Lower lobe of right lung (tissue), 2 donors: ENCODE data around the gene DGKB. TPM values are rescaled to one million over a fixed set of nuclear protein-coding genes. Genes with fewer than 3 reads are reported as not detected.

Experiments
- ATAC-seq, 2 donors: fragments of 200-7000 bp; cut with Tn5 transposase; one replicate each; pipeline ENCODE4 v1.9.1; 2020 to 2022; ENCODE audit warnings: mild to moderate bottlenecking in 2 of 2, moderate library complexity in 2 of 2
- DNase-seq: peaks from one replicate; pipeline ENCODE4 v3.0.0-alpha.2; 2020
- H3K27ac ChIP-seq: fragments of 200-600 bp; one replicate; pipeline ENCODE4 v1.8.0; 2022
- H3K27me3 ChIP-seq: fragments of 200-600 bp; one replicate; pipeline ENCODE4 v1.8.0; 2022; ENCODE audit warnings: low read depth
- H3K36me3 ChIP-seq: fragments of 200-600 bp; one replicate; pipeline ENCODE4 v1.8.0; 2022; ENCODE audit warnings: mild to moderate bottlenecking
- H3K4me1 ChIP-seq: fragments of 200-600 bp; one replicate; pipeline ENCODE4 v1.8.0; 2022
- H3K4me3 ChIP-seq: fragments of 200-600 bp; one replicate; pipeline ENCODE4 v1.8.0; 2022; ENCODE audit warnings: mild to moderate bottlenecking
- H3K9me3 ChIP-seq: fragments of 200-600 bp; one replicate; pipeline ENCODE4 v1.8.0; 2022
- intact Hi-C: fragments of 100-400 bp; cut with DNase I; formaldehyde crosslinking; loops from one replicate; pipeline ENCODE4 v1.11.0; 2022
- total RNA-seq: library from RNA; stranded (reverse); fragmentation: NEBNext Ultra II Directional; extraction: Animal tissue kit (Norgen Biotek cat#: 25700); gene quantifications from one replicate; pipeline ENCODE4 v1.2.1, GENCODE V29; 2021
- TF ChIP-seq, protein P1 (sequence below): fragments of 200-600 bp; IDR thresholded peaks from one replicate; pipeline ENCODE4 v1.8.0; 2022; ENCODE audit warnings: antibody characterized with exemption, mild to moderate bottlenecking
- donor health status: DM: no; HTN: yes; CAD: no; lungs with severe emphysema.

DGKB gene
- total RNA-seq, 1 donor from 2014 or later, result 0.09 TPM

DNA sequence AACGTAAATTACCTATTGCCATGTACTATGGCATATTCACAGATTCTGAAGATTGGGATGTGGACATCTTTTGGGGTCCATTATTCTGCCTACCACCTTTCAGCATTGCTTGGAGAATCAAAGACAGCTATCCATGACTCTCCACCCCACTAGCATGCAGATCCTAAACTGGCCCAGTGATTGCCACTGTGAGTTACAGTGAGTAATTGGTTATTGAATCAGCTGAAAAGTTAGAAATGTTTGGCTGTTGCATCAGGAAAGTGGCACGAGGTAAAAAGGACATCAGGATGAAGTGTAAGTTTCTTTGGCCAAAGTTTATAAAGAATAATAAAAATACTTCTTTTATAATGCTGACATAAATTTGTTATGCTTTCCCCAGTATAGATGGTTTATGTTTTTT is 764.9 kb downstream of the DGKB start:
- TF ChIP-seq, protein P1, sequence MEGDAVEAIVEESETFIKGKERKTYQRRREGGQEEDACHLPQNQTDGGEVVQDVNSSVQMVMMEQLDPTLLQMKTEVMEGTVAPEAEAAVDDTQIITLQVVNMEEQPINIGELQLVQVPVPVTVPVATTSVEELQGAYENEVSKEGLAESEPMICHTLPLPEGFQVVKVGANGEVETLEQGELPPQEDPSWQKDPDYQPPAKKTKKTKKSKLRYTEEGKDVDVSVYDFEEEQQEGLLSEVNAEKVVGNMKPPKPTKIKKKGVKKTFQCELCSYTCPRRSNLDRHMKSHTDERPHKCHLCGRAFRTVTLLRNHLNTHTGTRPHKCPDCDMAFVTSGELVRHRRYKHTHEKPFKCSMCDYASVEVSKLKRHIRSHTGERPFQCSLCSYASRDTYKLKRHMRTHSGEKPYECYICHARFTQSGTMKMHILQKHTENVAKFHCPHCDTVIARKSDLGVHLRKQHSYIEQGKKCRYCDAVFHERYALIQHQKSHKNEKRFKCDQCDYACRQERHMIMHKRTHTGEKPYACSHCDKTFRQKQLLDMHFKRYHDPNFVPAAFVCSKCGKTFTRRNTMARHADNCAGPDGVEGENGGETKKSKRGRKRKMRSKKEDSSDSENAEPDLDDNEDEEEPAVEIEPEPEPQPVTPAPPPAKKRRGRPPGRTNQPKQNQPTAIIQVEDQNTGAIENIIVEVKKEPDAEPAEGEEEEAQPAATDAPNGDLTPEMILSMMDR, result no peak
- H3K27me3 ChIP-seq, result no peaks in the 10 kb centered on the region
- no peak for DNase-seq
- H3K27ac ChIP-seq, result no peak overlapping the region
- no peaks in the 10 kb centered on the region for H3K36me3 ChIP-seq
- intact Hi-C loops, result no loop called here
- no peak for ATAC-seq
- H3K4me3 ChIP-seq, result no peak overlapping the region
- H3K9me3 ChIP-seq, result no peaks in the 10 kb centered on the region
- no peaks in the 10 kb centered on the region for H3K4me1 ChIP-seq

DNA sequence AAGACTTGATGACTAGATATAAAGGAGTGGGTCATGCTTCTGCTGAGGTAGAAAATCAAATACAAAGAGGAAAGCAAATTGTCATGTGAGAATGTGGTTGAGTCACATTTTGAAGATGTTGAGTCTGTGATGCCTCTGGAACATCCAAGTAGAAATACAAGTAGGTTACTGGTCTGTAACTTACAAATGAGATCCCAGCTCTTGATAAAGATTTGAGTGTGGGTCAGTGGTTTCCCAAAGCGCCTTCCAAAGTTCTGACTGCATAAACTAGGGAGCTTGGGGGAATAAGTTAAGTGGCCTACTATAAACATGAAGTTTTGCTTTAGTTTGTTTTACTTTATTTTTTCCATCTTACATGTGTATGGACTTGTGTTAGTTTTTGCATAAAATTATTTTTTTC is 768.8 kb downstream of the DGKB start:
- TF ChIP-seq, protein P1, result no peak
- no peak for ATAC-seq

DNA sequence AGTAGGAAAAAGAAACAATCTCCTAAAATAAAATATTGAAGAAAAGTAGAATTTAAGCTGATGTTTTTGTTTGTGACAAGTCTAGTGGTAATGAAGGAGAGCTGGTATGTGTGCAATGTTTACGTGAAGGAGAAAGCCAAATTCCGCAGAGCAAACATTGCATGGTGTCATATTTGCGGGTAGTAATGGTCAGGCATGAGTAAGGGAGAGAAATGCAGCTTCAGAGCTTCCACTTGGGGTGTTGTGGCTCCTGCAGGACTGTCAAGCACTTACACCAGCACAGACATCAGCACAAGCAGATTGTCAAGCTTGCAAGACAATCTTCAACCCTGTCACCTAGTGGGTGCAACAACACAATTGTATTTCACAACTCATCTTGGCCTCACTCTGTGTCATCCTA is 776.6 kb downstream of the DGKB start:
- Histone ChIP-seq H3K9me3 (no peaks in the 10 kb centered on the region), H3K4me3 (no peak overlapping the region), H3K27ac (no peak overlapping the region), H3K4me1 (no peaks in the 10 kb centered on the region), H3K36me3 (no peaks in the 10 kb centered on the region), H3K27me3 (no peaks in the 10 kb centered on the region)
- TF ChIP-seq, protein P1, result no peak
- DNase-seq, result no peak
- intact Hi-C loops, result no loop called here
- no peak for ATAC-seq

More for the DNA sequence above, 768.8 kb downstream of the DGKB start:
- Histone ChIP-seq H3K9me3 (no peaks in the 10 kb centered on the region), H3K4me3 (no peak overlapping the region), H3K27me3 (no peaks in the 10 kb centered on the region), H3K36me3 (no peaks in the 10 kb centered on the region), H3K27ac (no peak overlapping the region), H3K4me1 (no peaks in the 10 kb centered on the region)
- no peak for DNase-seq
- intact Hi-C loops, result no loop called here

DNA sequence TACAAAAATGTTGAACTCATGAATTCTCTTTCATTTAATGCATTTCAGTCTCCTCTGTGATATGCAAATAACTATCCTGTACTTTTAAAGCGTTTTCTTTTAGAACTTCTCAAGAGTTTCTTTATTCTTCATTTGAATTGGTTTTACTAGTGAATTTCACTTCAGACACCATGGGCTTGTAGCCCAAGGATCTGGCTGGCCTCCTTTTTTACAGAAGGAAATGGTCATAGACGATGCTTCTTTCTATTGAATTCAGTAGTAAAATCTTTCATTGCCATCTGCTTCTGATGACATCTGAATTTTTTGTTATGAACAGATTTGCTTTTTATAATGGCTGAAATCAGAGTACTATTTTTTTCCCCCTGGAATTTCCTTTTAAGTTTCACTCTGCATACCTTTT is 777.8 kb downstream of the DGKB start:
- no peak overlapping the region for H3K27ac ChIP-seq
- no peaks in the 10 kb centered on the region for H3K4me1 ChIP-seq
- no peaks in the 10 kb centered on the region for H3K36me3 ChIP-seq
- no peak overlapping the region for H3K4me3 ChIP-seq
- H3K9me3 ChIP-seq, result no peaks in the 10 kb centered on the region
- DNase-seq (no peak), ATAC-seq (no peak)
- no peaks in the 10 kb centered on the region for H3K27me3 ChIP-seq
- intact Hi-C loops, result no loop called here
- TF ChIP-seq, protein P1, result no peak

DNA sequence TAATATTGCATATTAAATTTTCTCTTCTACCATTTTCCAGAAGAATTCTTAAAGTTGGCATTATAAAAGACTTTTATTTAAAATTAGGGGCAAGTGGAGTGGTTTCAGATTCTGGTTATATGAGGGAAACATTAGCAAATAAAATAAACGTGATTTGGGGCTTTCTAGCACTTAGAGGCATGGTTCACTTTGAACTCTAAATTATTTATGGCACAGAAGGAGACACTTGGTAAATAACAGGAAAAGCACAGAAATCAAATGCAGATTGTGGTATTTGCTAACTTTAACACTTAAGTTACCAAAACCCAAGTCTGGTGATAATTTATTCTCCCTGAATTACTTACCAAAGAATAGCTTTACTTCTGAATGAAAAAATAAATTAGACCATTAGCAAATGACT is 778.6 kb downstream of the DGKB start:
- H3K27me3 ChIP-seq, result no peaks in the 10 kb centered on the region
- H3K4me1 ChIP-seq, result no peaks in the 10 kb centered on the region
- H3K4me3 ChIP-seq, result no peak overlapping the region
- intact Hi-C loops, result no loop called here
- no peaks in the 10 kb centered on the region for H3K9me3 ChIP-seq
- TF ChIP-seq, protein P1, result no peak
- no peak overlapping the region for H3K27ac ChIP-seq
- ATAC-seq (no peak), DNase-seq (no peak)
- no peaks in the 10 kb centered on the region for H3K36me3 ChIP-seq

DNA sequence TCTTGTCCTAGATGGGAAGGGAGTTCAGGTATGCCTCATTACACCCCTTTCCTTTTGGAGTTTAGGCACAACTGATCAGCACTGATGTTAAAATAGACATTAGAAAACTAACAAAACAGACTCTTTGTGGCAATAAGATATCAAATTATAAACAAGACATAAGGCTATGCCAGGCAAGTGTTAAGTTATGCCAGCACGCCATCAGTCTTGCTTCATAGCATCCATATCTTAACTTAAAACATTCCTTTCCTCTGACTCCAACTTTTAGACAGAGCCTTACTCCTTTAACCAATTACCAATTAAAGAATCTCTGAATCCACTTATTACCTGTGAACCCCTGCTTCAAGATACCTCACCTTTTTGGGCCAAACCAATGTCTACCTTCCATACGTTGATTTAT is 786.9 kb downstream of the DGKB start:
- Histone ChIP-seq H3K9me3 (no peaks in the 10 kb centered on the region), H3K4me1 (no peaks in the 10 kb centered on the region), H3K27ac (no peak overlapping the region), H3K4me3 (no peak overlapping the region), H3K36me3 (no peaks in the 10 kb centered on the region), H3K27me3 (no peaks in the 10 kb centered on the region)
- TF ChIP-seq, protein P1, result no peak
- no peak for DNase-seq
- intact Hi-C loops, result no loop called here
- ATAC-seq, result no peak
